Measurements from ENCODE around the gene PARM1.
A peak's percentile ranks its signal among the peaks of the same experiment; 100 is the strongest.

- TF ChIP-seq CTCF (IDR thresholded peaks at IDR 0.05) (no peak), POLR2AphosphoS5 (IDR thresholded peaks at IDR 0.05) (peak; percentile 51), POLR2A (IDR thresholded peaks at IDR 0.05) (no peak)
Measured at GRCh38 chr4:74934016-74934831, 1.3 kb downstream of the PARM1 start.
